Ascending aorta (tissue), 2 donors: ENCODE measurements around the gene RNF214. TPM values are rescaled to one million over a fixed set of nuclear protein-coding genes. Genes with fewer than 3 reads are reported as not detected.
"Not testable (repeated sequence)": the region's sequence is repeated elsewhere in the genome, so short reads cannot be mapped to it uniquely, and the experiment has no call there.

Experiments used
- DNase-seq, 2 donors: peaks; one replicate each; pipeline ENCODE4 v3.0.0-alpha.2; 2019; ENCODE audit warnings: low spot score in 2 of 2
- H3K27ac ChIP-seq, 2 donors: fragments of 200-600 bp; sonication (generic); one replicate each; pipeline ENCODE4 v1.5.1; 2016 to 2017; ENCODE audit warnings: mild to moderate bottlenecking in 1 of 2
- H3K27me3 ChIP-seq: fragments of 200-600 bp; sonication (generic); one replicate; pipeline ENCODE4 v1.5.1; 2017
- H3K36me3 ChIP-seq, 2 donors: fragments of 200-600 bp; sonication (generic); one replicate each; pipeline ENCODE4 v1.5.1; 2016
- H3K4me1 ChIP-seq, 2 donors: fragments of 200-600 bp; sonication (generic); one replicate each; pipeline ENCODE4 v1.5.1; 2016 to 2017; ENCODE audit warnings: mild to moderate bottlenecking in 1 of 2
- H3K4me3 ChIP-seq, 2 donors: fragments of 200-600 bp; sonication (generic); one replicate each; pipeline ENCODE4 v1.5.1; 2016 to 2017; ENCODE audit warnings: mild to moderate bottlenecking in 1 of 2
- H3K9me3 ChIP-seq, 2 donors: fragments of 200-600 bp; sonication (generic); one replicate each; pipeline ENCODE4 v1.5.1; 2016
- intact Hi-C: fragments of 100-400 bp; cut with DNase I; formaldehyde crosslinking; loops from one replicate; pipeline ENCODE4 v1.15.1; 2023
- total RNA-seq: library from RNA; depleted of rRNA; stranded (reverse); fragments of >200 nt; gene quantifications from one replicate; pipeline ENCODE4 v1.1.0, GENCODE V29; 2016
- TF ChIP-seq, protein P1 (sequence below), 3 experiments: fragments of 200-600 bp in 2 of 3; fragments of 450-650 bp in 1 of 3; sonication (generic) in 2 of 3; IDR thresholded peaks; one replicate each; pipeline ENCODE4 v1.5.1; 2016 to 2019; ENCODE audit warnings: antibody characterized with exemption in 3 of 3, mild to moderate bottlenecking in 1 of 3, moderate library complexity in 1 of 3

Gene RNF214
- total RNA-seq, 1 donor from 2014 or later: 0.53 TPM

DNA sequence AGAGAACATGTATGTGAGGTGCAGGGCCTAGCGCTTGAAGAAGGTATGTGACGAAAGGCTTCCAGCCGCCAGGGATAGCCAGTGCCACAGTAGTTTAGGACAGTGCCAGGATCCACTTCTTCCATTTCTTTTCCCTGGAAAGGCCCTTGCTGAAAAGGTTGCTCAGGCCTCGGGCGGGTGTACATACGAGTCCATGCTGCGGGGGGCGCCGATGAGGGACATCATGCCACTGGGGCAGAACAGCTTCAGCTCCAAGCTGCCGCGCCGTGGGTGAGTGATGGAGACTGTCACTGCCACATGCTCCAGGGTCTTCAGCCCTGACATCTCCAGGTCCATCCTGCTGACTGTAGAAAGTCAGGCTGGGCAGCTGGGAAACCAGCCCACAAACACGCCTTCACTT lies 23.8 kb upstream of the RNF214 start:
- H3K27ac ChIP-seq, H3K9me3 ChIP-seq, intact Hi-C loops, H3K27me3 ChIP-seq, H3K4me3 ChIP-seq: not testable (repeated sequence)
- DNase-seq: peak in 1 of 2 donors; percentile 82
- Histone ChIP-seq H3K4me1 (peaks cover 9 to 15% of the 10 kb centered on the region in 2 donors), H3K36me3 (peaks cover 19 to 31% of the 10 kb centered on the region in 2 donors)
- TF ChIP-seq, protein P1, sequence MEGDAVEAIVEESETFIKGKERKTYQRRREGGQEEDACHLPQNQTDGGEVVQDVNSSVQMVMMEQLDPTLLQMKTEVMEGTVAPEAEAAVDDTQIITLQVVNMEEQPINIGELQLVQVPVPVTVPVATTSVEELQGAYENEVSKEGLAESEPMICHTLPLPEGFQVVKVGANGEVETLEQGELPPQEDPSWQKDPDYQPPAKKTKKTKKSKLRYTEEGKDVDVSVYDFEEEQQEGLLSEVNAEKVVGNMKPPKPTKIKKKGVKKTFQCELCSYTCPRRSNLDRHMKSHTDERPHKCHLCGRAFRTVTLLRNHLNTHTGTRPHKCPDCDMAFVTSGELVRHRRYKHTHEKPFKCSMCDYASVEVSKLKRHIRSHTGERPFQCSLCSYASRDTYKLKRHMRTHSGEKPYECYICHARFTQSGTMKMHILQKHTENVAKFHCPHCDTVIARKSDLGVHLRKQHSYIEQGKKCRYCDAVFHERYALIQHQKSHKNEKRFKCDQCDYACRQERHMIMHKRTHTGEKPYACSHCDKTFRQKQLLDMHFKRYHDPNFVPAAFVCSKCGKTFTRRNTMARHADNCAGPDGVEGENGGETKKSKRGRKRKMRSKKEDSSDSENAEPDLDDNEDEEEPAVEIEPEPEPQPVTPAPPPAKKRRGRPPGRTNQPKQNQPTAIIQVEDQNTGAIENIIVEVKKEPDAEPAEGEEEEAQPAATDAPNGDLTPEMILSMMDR (IDR thresholded peaks at IDR 0.05): peak; percentile 7 to 14 (median 12)

GRCh38 chr11:117209351-117210125 lies 22.9 kb upstream of the RNF214 start:
- H3K4me1 ChIP-seq, H3K9me3 ChIP-seq, H3K27me3 ChIP-seq, intact Hi-C loops, H3K4me3 ChIP-seq: not testable (repeated sequence)
- H3K36me3 ChIP-seq: peaks cover 11 to 24% of the 10 kb centered on the region in 2 donors
- peak in 1 of 2 donors; percentile 69 for DNase-seq
- H3K27ac ChIP-seq: peak overlapping the region in 1 of 2 donors; percentile 10

GRCh38 chr11:117210620-117211019 lies 21.9 kb upstream of the RNF214 start:
- Histone ChIP-seq H3K9me3 (no peaks in the 10 kb centered on the region), H3K36me3 (peaks cover 0 to 19% of the 10 kb centered on the region in 2 donors), H3K27ac (peak overlapping the region in 1 of 2 donors; percentile 1), H3K4me1 (peaks cover under 1% of the 10 kb centered on the region in 2 donors), H3K4me3 (no peak overlapping the region), H3K27me3 (no peaks in the 10 kb centered on the region)
- no peak for DNase-seq
- TF ChIP-seq, protein P1 (IDR thresholded peaks at IDR 0.05): no peak
- intact Hi-C loops: no loop called here

GRCh38 chr11:117212697-117213355 lies 19.6 kb upstream of the RNF214 start:
- H3K9me3 ChIP-seq: no peaks in the 10 kb centered on the region
- DNase-seq: no peak
- H3K27me3 ChIP-seq: no peaks in the 10 kb centered on the region
- no peak overlapping the region for H3K4me3 ChIP-seq
- H3K4me1 ChIP-seq: peaks cover 11 to 16% of the 10 kb centered on the region in 2 donors
- TF ChIP-seq, protein P1 (IDR thresholded peaks at IDR 0.05): no peak
- intact Hi-C loops: no loop called here
- H3K36me3 ChIP-seq: peaks cover 0 to 16% of the 10 kb centered on the region in 2 donors
- no peak overlapping the region for H3K27ac ChIP-seq

GRCh38 chr11:117214404-117215110 lies 17.9 kb upstream of the RNF214 start:
- Histone ChIP-seq H3K27ac (peak overlapping the region; percentile 54 to 56), H3K9me3 (no peaks in the 10 kb centered on the region), H3K4me3 (no peak overlapping the region), H3K4me1 (peaks cover 26 to 31% of the 10 kb centered on the region in 2 donors), H3K27me3 (no peaks in the 10 kb centered on the region), H3K36me3 (peaks cover 0 to 22% of the 10 kb centered on the region in 2 donors)
- intact Hi-C loops: no loop called here
- TF ChIP-seq, protein P1 (IDR thresholded peaks at IDR 0.05): no peak
- DNase-seq: no peak
